SKM-1 treated with dmso at 0.1 percent for 144 hours (cell line): Measurements from ENCODE around the gene RXFP4.
"Not testable (repeated sequence)": the region's sequence is repeated elsewhere in the genome, so short reads cannot be mapped to it uniquely, and the experiment has no call there.

Experiments
- DNase-seq: peaks from one replicate; lab custom pipeline; 2025; ENCODE audit not compliant: unreplicated experiment; lab: John Stamatoyannopoulos, UW

RXFP4 gene

DNA sequence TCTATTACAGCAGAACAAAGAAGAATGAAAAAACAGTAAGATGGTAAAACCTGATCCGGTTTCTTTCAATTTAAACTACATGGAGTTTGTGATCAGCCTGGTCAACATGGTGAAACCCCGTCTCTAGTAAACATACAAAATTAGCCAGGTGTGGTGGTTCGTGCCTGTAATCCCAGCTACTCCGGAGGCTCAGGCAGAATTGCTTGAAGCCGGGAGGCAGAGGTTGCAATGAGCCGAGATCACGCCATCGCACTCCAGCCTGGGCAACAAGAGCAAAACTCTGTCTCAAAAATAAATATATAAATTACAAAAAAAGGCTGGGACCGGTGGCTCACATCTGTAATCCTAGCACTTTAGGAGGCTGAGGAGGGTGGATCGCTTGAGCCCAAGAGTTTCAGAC is 10.7 kb upstream of the RXFP4 start:
- not testable (repeated sequence) for DNase-seq

DNA sequence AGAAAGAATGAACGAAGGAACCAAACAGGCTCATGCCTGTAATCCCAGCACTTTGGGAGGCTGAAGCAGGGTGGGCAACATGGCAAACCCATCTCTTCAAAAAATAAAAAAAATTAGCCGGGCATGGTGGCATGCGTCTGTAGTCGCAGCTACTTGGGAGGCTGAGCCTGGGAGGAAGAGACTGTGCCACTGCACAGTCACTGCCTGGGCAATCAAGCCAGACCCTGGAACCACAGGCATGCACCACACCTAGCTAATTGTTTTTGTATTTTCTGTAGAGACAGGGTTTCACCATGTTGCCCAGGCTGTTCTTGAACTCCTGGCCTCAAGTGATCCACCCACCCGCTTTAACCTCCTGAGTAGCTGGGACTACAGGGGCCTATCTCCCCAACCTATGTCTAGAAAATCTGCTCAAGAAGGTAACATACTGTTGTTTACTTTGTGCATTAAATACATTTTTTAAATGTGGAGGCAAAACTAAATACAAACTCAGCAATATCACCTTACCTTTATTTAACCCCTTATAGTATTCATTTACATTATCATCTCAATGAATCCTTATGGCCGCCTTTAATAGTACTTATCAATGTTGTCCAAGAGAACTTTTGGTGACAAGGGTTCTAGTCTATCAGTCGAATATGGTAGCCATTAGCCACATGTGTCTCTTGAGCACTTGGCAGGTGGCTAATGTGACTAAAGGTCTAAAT is 10.0 kb upstream of the RXFP4 start:
- no peak for DNase-seq

DNA sequence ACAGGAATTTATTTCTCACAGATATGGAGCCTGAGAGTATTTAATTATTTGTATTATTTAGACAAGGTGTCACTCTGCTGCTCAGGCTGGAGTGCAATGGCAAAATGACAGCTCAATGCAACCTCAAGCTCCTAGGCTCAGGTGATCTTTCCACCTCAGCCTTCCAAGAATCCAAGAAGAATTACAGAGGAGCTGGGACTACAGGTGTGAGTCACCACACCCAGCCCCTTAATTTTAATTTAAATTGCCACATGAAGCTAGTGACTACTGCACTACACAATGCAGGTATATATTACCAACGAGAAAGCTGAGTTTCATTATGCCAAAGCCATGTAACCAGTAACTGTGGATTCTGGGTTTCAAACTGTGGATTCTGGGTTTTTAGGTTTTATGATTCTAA is 9.4 kb upstream of the RXFP4 start:
- no peak for DNase-seq

DNA sequence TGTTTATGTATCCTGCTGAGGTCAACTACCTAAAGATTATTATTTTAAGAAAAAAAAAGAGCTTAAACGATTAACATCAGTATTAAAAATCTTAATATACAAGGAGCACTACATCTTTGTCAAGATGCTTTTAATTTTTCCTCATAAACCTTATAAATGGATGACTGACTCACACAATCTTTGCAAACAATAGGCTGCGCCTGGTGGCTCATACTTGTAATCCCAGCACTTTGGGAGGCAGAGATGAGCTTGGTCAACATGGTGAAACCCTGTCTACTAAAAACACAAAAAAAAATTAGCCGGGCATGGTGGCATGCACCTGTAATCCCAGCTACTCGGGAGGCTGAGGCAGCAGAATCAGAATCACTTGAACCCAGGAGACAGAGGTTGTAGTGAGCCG is 9.0 kb upstream of the RXFP4 start:
- no peak for DNase-seq

DNA sequence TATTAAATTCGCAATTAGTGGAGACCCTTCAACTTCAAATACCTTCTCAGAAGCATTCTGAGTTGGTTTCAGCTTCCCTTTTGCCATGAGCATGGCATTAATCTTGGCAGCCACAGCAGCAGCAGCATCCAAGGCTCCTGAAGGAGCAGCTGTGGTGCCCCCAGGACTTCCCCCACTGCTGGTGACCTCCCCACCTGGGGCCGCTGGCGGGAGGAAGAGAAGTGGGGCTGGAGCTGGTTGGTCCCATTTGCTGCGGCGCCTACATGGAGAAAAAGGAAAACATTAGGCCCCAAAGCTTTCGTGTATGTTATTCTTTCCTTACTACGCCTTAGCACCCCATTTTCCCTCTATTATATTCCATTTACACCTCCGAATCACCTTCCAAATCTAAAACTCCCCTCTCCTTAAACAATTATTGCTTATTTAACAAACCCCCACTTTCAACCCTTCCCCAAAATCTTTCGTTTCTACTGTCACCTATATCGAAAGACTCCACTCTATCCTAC is 7.8 kb upstream of the RXFP4 start:
- DNase-seq = no peak

DNA sequence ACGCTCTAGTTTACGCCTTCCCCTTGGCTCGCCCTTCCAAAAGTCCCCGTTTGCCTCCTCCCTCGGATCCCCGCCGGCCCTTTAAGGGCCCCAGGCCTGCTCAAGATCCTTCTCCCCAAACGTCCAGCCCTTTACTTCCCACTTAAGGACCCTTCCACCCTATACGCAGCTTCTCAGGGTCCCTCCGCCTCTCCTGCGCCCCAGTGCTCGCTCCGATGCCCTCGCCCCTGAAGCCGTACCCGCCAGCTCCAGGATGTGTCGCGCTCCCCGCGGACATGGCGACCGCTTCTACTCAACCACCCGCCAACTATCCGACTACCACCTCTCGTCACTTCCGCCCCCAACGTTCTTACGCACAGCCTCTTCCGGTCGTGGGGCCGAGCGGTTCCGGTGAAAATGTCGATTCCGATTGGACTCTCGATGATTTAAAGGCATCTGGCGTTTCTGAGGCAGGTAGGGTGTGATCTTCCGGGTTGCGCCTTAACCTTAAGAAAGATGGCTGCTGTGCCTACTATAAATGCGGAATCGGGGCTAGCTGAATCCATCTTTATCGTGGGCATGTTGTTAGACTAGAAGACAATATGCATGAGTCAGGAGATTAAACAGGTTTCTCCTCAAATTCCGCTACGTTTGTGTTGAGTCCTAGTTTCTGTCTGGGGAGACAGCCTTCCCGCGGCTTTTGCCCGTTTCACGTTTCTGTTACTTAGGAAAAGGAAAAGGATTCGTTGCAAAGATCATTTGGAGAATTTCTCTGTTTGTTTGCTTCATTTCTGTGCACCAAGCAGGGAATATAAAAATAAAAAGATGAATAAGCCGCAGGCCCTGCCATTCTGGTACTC is 7.1 kb upstream of the RXFP4 start, which contains the start of gene KHDC4:
KHDC4 (minus strand) TSS at position 317 of the 839 bp plus-strand sequence; CDS start at position 277, 40 bp downstream.
- peak; percentile 100 for DNase-seq

DNA sequence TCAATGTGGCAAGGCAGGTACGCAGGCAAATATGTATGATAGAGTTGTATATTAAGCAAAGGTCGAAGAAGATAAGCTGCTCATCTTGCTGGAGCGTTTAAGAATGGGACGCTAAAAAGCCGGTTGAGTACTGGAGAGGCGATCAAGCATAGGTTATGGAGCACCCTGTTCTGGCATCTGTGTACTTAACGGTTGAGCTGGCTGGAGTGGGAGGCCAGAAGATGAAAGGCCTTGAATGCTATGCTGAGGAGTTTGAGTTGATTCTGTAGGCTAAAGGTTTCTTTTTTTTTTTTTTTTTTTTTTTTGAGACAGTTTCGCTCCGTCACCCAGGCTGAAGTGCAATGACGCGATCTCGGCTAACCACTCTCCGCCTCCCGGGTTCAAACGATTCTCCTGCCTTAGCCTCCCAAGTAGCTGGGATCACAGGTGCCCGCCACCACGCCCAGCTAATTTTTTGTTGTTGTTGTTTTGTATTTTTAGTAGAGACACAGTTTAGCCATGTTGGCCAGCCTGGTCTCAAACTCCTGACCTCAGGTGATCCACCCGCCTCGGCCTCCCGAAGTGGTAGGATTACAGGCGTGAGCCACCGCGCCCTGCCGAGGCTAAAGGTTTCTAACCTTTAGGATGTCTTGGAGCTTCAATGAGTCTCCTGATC is 6.4 kb upstream of the RXFP4 start:
- DNase-seq = no peak

DNA sequence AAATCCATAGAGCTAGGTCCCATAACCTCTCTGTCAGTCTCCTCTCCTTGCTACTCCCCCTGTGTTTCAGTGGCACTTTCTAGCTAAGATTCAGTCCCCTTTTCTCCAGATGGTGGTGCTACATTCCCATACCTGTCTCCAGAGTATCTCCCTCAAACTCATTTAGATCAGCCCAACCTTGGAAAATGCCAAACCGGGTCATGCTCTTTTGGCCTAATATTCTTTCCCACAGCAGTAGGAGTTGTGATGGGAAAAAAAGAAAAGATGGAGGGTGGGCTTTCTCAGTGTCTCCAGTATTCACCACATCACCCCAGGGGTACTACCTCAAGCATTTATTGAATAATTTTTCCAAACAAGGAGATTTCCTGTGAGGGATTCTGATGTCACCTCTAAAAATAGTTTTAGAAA is 3.2 kb upstream of the RXFP4 start:
- DNase-seq = peak; percentile 80

DNA sequence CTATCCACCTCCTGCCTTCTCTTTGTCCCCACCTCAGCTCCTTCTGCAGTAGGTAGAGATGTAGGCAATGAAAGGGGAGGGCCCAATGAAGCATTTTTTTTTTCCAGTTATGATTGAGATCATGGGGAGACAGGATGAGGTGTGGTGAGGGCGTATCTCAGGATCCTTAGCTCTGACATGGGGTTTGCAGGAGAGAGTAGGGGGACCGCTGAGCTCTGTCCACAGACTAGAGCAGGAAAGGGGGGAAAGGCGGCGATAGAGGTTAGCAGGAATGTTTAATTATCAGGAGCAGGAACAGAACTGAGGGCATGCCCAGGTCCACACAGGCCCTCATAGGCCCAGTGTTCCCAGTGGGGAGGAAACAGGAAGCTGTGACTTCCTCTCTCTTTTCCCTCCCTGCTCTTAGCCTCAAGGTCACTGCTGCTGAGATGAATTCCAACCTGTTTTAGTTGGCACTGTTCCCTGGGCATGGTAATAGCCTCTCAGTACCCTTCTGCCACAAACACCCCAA is 901 bp upstream of the RXFP4 start:
- peak; percentile 57 for DNase-seq

DNA sequence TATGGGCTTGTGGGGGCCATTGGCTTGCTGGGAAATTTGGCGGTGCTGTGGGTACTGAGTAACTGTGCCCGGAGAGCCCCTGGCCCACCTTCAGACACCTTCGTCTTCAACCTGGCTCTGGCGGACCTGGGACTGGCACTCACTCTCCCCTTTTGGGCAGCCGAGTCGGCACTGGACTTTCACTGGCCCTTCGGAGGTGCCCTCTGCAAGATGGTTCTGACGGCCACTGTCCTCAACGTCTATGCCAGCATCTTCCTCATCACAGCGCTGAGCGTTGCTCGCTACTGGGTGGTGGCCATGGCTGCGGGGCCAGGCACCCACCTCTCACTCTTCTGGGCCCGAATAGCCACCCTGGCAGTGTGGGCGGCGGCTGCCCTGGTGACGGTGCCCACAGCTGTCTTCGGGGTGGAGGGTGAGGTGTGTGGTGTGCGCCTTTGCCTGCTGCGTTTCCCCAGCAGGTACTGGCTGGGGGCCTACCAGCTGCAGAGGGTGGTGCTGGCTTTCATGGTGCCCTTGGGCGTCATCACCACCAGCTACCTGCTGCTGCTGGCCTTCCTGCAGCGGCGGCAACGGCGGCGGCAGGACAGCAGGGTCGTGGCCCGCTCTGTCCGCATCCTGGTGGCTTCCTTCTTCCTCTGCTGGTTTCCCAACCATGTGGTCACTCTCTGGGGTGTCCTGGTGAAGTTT is 550 bp downstream of the RXFP4 start:
- DNase-seq = no peak

DNA sequence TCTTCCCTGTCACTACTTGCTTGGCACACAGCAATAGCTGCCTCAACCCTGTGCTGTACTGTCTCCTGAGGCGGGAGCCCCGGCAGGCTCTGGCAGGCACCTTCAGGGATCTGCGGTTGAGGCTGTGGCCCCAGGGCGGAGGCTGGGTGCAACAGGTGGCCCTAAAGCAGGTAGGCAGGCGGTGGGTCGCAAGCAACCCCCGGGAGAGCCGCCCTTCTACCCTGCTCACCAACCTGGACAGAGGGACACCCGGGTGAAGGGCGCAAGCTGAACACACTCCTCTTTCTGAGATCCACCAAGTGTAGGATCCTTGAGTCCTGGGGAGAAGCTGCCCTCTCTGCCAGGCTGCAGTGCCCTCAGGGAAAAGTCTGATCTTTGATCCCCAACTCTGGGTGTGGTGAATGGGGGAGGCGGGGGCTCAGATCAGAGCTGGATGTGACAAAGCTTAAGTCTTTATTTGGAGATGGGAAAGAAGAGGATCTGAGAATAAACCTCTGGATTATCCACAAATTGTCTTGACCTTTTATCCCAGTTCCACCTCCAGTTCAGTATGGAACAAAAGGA is 1.2 kb downstream of the RXFP4 start:
- no peak for DNase-seq

DNA sequence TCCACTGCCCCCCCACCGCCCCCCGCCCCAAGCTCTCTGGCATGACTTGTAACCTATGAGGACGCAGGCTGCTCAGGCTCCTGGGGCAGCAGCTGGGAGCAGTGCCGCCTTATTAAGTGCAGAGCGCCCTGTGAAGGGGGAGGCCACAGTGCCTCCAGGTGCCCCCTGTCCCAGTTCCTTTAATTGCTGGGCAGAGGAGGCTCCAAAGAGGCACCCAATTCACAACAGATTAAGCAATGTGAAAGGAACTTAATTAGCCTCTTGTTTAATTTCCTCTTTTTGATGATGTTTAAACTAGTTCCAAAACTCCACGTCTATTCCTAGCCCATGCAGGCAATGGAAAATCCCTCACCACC is 3.0 kb downstream of the RXFP4 start:
- DNase-seq = peak; percentile 50

DNA sequence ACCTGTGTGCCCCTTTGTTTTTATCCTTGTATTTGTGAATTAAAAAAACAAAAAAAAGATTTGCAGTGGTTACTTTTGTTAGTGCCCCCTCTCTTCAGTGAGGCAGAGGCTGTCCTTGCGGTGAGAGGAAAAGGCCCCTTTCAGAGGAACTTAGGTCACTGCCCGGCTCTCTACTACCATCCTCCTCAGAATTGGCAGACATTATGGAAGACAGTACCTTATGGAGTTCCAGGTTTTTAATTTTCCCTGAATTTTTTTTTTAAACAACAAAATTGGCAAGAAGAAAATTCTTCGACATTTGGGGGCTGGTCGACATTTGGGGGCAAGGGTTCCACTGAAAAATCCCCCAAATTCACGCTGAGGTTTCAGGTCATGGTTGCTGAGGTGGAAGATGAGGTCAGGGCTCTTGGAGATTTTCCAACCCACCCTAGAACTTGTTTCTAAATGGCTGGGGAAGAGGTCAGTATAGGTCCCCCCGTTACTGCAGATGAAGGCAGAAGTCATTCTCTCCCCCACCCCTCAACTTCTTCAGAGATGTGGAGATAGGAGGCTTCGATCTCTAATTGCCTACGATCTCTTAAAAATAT is 5.3 kb downstream of the RXFP4 start:
- DNase-seq = no peak

DNA sequence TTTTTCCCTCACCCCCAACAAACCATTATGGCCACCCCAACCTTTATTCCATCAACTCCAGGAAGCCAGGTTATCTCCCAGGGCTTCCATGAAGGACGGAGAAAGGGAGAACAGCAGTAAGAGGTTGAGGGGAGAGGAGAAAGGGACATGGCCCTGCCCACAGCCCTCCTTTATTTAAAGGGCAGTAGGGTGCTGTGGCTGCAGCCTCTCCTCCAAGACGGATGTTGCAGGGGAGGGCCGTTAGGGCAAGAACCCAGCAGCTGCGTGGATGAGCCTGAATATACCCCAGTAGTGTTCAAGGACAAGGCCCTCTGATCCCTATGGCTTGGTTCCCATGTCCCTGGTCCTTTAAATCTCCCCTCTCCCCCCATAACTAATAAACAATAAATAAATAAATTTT is 5.9 kb downstream of the RXFP4 start:
- DNase-seq = no peak

DNA sequence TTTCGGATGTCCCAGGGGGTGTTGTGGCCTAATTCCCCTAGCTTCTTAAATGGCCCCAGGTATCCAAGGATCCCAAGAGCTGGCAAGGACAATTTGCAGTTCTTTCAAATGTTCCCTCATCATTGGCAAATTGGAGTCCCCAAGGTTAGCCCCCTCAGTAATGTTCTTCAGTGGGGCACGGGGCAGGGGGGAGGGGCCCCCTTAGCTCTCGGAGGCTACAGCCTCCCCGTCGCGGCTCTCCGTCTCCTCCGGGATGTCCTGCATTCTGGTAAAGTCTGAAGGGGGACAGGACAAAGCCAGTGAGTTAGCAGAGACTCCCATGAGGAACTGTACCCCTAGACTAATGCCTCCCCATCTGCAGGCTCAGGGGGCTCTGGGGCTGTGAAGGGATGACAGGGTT is 6.3 kb downstream of the RXFP4 start:
- DNase-seq = no peak

DNA sequence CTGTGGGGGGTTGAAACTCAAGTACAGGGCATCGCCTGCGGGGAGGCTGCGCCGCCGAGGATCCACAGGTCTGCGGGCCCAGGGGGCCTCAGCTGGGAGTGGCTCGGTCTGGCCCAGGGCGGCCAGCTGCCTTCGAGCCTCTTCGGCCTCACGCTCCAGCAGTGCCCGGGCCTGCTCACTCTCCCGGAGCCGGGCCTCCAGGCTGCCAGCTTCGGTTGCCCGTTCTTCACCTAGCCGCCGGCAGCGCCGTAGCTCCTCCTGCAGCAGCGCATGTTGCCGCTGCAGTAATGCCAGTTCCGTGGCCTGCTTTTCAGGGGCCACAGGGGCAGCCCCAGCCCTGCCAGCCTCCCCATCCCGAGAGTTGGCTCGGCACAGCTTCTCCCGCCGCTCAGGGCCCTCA is 9.4 kb downstream of the RXFP4 start:
- DNase-seq = no peak

DNA sequence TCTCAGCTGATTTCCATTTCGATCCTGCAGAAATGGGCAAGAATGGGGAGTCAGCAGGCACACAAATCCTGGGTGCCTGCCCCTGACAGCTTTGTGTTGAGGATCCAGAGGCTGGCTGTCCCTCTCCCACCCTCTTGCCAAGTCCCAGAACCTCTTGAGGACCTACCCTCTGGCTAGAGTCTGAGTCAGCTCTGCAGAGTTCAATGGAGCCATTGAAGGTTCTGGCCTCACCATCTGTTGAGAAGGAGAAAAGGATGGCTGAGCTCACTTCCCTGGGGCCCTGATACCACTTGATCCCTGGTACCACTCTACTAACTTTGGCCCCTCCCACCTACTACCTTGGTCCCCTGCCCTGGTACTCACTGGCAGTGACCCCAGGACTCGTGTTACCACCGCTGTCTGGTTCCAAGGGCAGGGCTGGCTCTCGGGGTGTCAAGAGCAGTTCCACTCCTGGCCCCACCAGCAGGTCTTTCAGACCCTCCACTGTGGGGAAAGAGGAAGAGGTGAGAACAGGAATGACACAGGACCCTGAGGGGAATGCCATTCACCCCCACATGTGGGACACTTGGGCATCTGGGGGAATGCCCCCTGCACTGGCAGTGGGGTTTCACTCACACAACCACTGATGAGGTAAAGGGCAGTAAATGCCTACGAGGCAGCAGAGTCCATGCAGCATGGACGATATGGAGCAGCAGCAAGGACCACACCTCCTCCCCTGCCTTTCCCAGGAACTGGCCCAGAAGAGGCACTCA is 10.5 kb downstream of the RXFP4 start:
- no peak for DNase-seq

DNA sequence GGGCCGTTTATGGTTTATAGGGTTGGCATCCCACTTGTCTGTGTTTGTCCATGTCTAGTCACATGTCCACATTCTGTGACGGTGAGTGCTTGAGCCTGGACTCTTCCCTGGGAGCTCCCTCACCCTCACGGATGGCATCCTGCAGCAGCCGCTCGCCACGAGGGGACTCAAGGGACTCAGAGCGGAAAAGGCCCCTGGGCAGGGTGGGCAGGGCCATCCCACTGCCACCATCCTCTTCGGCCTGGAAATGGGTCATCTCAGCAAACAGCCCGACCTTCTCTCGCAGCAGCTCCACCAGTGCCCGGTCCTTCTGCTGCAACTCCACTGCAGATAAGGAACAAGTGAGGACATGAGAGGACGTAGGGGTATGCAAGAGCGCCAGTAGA is 11.1 kb downstream of the RXFP4 start:
- DNase-seq = no peak

DNA sequence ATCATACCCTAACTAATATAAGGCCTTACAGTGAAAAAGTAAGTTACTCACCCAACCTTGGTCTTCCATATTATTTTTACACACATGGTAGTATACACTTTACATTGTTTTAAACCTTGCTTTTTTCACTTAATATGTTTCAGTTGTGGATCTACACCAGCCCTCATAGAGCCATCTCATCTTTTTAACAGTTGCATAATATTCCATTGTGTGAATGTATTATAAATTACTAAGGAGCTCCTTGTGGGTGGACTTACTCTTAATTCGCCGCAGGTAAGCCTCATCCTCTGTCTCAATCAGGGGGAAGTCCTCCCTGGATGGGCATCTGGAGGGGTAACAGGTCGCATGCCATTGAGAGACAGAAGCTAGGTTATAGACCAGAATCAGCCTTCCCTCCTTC is 13.2 kb downstream of the RXFP4 start:
- no peak for DNase-seq
